NK-92 (cell line): Measurements from ENCODE around the gene SERPINA5.
"Not testable (repeated sequence)": the region's sequence is repeated elsewhere in the genome, so short reads cannot be mapped to it uniquely, and the experiment has no call there.

Experiments
- DNase-seq: peaks from one replicate; lab custom pipeline; 2025; ENCODE audit not compliant: unreplicated experiment; lab: John Stamatoyannopoulos, UW

Gene SERPINA5

GRCh38 chr14:94621358-94622134 lies 40.3 kb downstream of the SERPINA5 start:
- no peak for DNase-seq

- DNase-seq: no peak
Observed at GRCh38 chr14:94622653-94623421, 41.6 kb downstream of the SERPINA5 start.

DNA sequence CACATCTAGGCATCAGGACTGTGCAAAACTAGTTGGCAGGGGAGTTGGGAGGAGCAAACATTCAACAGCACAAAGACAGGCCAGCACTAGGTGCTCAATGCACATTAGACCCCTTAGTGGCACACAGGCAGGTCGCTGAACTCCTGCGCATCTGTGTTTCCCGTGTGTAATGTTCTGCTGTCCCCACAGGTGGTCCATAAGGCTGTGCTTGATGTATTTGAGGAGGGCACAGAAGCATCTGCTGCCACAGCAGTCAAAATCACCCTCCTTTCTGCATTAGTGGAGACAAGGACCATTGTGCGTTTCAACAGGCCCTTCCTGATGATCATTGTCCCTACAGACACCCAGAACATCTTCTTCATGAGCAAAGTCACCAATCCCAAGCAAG lies 42.2 kb downstream of the SERPINA5 start:
- DNase-seq: no peak

DNA sequence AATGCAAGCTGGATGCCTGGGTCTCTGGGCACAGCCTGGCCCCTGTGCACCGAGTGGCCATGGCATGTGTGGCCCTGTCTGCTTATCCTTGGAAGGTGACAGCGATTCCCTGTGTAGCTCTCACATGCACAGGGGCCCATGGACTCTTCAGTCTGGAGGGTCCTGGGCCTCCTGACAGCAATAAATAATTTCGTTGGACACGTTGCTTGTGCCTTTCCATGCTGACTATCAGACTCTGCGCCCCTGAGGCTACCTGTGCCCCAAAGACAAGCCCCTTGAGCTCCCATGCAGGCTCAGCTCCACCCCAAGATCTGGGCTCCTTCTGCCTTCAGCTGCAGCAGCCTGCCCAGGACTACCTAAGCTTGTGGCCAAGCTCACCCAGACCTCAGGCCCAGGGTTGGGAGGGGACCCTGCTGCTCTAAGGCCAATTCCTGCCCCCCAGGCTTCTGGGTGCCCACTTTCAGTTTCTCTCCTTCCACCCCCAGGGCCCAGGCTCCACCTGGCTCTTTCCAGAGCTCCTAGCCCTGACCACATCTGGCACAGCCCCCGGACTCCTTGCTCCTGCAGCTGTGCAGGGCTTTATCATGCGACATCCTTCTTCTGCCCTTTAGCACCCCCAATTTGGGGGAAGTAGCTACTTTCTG lies 42.8 kb downstream of the SERPINA5 start:
- no peak for DNase-seq

DNA sequence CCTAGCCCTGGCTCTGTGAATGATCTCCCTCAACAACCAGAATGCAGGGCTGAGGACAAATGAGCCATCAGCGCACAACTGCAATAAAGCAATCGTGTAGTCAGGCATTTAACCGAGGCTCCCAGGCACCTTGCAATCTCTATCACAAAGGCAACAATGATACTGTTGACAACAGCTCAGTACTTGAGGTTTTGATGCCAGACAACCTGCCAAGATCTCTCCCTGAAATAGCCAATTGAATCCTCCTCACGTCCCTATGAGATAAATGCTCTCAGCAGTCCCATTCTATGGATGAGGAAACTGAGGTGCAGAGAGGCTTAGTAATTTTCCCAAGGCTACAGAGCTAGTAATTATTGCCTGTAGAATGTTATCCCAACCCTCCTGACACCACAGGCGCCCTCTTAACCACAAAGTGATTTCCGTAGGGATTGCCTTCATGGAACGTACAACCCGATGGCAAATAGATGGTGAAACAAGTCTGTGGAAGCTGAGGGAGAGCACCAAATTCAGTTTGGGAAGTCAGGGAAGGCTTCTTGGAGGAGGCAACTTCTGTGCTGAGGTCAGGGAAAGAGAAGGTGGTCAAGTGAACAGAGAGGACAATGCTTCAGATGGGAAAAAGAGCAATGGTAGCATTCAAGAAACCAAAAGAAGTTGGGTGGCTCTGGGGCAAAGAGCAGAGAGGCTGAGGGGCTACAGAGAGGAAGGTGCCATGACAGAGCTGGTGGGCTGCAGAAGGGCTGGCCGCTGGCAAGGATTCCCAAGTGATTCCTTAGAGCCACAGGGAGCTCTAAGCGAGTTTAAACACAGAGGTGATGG lies 43.5 kb downstream of the SERPINA5 start:
- DNase-seq: no peak

- no peak for DNase-seq
Observed at GRCh38 chr14:94625353-94625635, 44.1 kb downstream of the SERPINA5 start.

DNA sequence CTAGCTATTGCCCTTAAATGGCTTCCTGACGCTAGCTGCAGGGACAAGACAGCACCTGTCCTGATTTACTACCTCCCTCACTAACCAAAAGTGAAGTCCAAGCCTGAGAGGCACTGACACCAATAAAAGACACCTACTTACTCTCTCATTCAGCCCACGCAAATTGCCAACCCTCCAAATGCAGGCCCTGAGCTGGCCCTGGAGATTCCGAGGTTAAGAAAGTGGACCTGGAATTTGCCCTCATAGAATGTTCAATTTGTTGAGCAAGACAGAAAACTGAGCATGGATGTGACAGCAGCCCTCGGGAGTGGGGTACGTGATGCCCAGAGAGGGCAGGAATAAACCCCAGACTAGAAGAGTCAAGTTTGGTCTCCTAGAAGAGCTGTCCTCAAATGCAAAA lies 47.4 kb downstream of the SERPINA5 start:
- no peak for DNase-seq

- DNase-seq: no peak
Observed at GRCh38 chr14:94630396-94630795, 49.2 kb downstream of the SERPINA5 start.

- no peak for DNase-seq
Observed at GRCh38 chr14:94631050-94631449, 49.8 kb downstream of the SERPINA5 start.

DNA sequence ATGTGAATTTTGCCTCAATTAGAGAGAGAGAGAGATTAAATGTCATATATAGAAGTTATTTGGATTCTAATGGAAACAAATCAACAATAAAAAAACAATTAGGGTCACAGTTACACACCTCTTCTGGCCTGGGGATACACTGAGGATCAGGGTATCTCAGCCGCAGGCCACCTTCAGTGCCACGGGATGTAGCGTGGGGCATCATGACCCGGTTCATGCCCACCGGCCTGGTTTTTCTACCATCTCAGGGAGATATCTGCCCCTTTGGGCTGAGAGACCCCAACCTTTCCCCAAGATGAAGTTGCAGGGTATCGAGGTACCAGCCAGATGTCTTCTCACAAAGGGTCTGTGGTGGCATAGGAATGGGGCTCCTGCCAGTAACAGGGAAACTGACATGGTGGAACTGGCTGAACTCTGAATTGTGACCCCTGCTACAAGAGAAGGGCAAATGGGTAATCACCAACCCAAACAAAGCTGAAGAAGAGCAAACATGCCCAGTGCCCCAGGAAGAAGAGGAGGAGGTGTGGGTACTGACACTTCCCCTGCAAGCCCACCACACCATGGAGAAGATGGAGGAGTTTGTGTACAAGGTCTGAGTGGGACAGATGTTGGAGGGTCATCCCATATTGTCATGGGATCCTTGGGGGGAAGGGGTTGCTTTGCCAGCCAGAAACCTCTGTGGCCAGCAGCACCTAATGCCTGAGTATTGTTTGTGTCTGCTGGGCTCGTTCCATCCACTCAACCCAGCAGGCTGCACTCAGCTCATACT lies 50.5 kb downstream of the SERPINA5 start:
- no peak for DNase-seq

- DNase-seq: no peak
Observed at GRCh38 chr14:94632305-94632590, 51.0 kb downstream of the SERPINA5 start.

DNA sequence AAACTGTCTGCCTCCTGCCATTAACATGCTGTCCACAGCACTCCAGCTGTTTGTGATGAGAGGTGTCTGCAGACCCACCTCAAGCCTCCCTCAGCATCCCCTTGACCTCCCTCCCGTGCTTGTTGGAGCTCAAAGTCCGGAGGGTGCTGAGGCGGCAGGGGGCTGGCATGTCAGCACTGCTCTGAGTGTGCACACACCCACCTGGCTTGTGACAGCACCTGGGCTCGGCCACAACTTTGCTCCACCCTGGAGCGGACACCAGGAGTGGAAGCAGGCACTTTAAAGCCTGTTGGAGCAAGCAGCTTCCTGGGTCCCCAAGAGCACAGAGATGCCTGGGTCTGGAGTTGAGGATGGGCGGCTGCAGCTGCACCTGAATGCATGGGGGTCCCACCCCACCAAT lies 51.9 kb downstream of the SERPINA5 start:
- DNase-seq: no peak

DNA sequence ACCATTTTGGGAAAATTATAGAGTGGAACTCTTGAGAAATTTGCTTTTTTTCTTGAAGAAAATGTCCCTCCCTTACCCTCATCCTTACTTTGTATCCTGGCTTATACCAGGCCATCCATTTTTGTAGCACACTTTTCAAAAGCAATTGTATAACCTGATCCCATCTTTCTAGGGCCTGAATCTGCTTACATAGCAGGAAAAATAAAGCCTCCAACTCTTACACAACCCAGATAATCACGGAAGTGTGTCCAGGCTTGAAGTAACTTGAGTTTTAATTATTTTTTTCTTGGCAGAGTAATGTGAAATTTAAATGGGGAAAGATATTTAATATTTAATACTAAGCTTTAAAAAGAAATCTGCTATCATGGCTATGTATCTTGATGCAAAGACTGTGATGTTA lies 53.9 kb downstream of the SERPINA5 start:
- DNase-seq: no peak

DNA sequence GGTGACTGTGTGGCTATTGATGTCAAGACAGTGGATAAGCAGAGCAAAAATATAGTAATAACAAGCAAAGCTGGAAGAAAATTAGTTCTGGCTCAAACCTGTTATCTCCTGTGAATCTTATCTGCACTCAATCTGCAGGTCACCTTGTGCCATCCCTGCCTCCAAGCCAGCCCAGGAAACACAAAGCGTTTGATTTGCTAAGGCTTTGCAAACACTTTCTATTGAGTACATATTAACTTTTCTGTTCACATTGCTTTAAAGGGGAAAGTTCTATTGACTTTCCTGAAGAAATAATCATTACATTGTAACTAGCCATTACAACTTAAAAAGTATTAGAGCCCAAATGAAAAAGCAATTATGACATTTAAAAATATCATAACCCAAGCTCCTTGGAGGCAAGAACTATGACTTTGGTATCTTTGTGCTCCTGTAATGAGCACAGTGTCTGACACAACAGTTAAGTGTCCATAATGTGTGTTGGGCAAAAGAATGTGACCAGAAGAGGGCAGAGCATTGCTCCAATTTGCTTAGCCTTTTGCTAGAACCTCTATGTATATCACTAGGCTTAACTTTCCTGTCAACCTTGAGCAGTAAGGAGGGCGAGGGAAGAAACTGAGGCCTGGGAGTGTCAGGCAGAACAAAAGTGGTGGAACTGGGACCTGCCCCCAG lies 55.7 kb downstream of the SERPINA5 start:
- no peak for DNase-seq

DNA sequence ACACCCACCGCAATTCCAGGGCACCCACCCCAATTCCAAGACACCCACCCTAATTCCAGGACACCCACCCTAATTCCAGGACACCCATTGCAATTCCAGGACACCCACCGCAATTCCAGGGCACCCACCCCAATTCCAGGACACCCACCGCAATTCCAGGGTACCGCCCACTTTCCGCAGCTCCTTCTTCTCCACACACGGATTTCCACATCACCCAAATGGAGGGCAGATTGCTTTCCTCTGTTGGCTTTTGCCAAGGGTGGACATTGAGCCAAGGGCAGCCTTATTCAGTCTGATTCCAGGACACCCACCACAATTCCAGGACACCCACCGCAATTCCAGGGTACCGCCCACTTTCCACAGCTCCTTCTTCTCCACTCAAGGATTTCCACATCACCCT lies 56.6 kb downstream of the SERPINA5 start:
- not testable (repeated sequence) for DNase-seq

DNA sequence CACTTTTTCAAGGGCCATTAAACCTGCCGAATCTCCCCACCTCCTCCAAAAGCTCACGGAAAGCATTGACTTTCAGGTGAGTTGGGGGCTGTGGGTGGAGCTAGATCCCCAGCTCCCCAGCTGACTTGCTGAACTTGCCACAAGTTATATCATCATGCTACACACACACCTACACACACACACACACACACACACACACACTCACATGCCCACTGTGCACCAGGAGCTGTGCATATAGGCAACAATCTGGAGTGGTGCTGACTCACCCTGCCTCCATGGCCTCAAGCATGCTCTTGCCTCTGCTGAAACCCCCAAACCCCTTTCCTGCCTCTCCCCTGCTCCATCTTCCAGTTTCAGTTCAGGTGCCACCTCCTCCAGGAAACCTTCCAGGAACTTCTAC lies 57.1 kb downstream of the SERPINA5 start:
- no peak for DNase-seq

DNA sequence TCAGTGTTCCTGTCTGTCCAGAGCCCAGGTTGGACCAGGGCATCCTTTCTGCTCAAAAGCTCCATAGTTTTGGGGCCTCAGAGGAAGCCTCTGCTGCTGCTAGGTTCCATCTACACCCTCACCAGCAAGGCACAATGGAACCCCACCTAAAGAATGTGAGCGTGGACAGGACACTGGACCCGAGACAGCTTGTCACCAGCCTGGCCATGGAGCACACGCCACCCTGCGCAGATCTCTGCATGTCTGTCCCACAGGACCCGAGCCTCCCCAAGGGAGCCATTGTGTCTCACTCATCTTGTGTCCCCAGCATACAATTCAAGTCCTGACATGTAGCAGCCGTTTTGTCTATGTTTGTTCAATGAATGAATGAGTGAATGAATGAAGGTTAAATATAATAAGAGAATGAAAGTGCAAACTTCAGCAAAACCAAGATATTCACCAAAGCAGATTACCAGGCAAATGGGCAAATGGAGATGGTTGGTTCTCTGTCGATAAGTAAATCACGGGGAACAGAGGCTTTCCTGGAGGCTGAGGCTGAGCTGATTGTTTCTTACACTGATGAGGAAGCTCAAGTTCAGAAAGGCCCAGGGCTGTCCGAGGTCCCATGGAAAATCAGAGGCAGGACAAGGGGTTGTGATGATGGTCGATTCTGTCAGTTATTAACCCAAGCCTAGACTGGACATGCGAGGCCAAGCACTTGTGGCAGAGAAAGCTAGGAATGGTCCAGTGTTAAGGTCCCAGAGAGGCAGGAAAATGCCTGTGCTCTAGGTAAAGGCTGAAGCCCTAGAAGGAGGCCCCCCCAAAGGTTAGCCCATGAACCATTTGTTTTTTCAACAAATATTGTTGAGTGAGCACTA lies 58.0 kb downstream of the SERPINA5 start:
- DNase-seq: no peak

DNA sequence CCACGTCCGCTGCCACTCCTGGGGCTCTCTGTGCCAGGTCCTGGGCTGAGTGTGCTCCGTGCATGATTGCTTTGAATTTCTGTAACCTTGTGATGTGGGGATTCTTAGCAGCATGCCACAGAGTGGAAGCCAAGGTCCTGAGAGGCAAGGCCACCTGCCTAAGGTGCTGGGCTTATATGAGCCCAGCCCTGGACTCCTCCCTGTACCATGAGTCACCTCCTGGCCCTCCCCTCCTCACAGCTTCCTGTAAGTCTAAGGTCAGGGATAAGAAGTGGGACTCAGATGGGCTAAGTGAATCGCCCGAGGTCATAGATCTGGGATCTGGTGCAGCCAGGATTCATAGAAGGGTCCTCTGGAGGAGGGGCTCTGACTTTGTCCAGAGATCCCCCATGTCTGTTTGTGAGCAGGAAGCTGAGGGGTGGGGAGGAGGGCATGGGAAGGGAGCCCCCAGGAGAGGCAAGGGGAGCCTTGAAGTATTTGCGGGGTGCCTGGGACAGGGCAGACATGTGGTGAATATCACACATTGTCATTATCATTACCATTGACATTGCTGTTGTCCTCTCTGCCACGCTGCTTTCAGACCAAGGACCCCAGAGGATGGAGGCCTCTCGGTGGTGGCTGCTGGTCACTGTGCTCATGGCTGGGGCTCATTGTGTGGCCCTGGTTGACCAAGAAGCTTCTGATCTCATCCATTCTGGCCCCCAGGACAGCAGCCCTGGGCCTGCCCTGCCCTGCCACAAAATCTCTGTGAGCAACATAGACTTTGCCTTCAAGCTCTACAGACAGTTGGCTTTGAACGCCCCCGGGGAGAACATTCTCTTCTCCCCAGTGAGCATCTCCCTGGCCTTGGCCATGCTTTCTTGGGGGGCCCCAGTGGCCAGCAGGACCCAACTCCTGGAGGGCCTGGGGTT lies 59.8 kb downstream of the SERPINA5 start:
- DNase-seq: no peak

GRCh38 chr14:94641632-94641955 lies 60.4 kb downstream of the SERPINA5 start:
- DNase-seq: no peak
